Fibroblast of villous mesenchyme (primary cell): ENCODE results near the gene CNTNAP2. TPM values are rescaled to one million over a fixed set of nuclear protein-coding genes. Genes with fewer than 3 reads are reported as not detected.

Experiments used
- DNase-seq: peaks from one replicate; pipeline ENCODE4 v3.0.0-alpha.2; 2010; ENCODE audit warnings: low read depth
- H3K4me3 ChIP-seq: 2 replicates; pipeline ENCODE4 v1.5.1; 2011; ENCODE audit warnings: low read depth, mild to moderate bottlenecking, low read length
- CTCF ChIP-seq: IDR thresholded peaks from 2 replicates; pipeline ENCODE4 v1.5.1; 2012; ENCODE audit warnings: low read depth, mild to moderate bottlenecking, low read length; ENCODE audit not compliant: insufficient read depth
- total RNA-seq: library from RNA; depleted of rRNA; stranded (reverse); fragments of >200 nt; gene quantifications from 2 replicates; pipeline ENCODE4 v1.2.3, GENCODE V29; 2012

Gene CNTNAP2
- total RNA-seq, 1 donor, result not detected

- no peak overlapping the region for H3K4me3 ChIP-seq
- TF ChIP-seq CTCF, result no peak
- no peak for DNase-seq
These were observed 1019.8 kb downstream of the CNTNAP2 start for GRCh38 chr7:147136352-147136751.

- no peak for TF ChIP-seq CTCF
- DNase-seq, result no peak
- H3K4me3 ChIP-seq, result no peak overlapping the region
These were observed 1028.6 kb downstream of the CNTNAP2 start for GRCh38 chr7:147145194-147145593.

- no peak overlapping the region for H3K4me3 ChIP-seq
- no peak for DNase-seq
- no peak for TF ChIP-seq CTCF
These were observed 1029.6 kb downstream of the CNTNAP2 start for GRCh38 chr7:147146169-147146568.

GRCh38 chr7:147151661-147152060 is 1035.1 kb downstream of the CNTNAP2 start:
- TF ChIP-seq CTCF, result no peak
- no peak overlapping the region for H3K4me3 ChIP-seq
- no peak for DNase-seq

- no peak overlapping the region for H3K4me3 ChIP-seq
- no peak for TF ChIP-seq CTCF
- DNase-seq, result no peak
These were observed 1037.0 kb downstream of the CNTNAP2 start for GRCh38 chr7:147153571-147153970.

GRCh38 chr7:147161405-147161804 is 1044.8 kb downstream of the CNTNAP2 start:
- DNase-seq, result no peak
- H3K4me3 ChIP-seq, result no peak overlapping the region
- TF ChIP-seq CTCF, result no peak

GRCh38 chr7:147170341-147171012 is 1053.9 kb downstream of the CNTNAP2 start:
- H3K4me3 ChIP-seq, result no peak overlapping the region
- no peak for TF ChIP-seq CTCF
- DNase-seq, result no peak
